Activated naive CD8-positive, alpha-beta T cell treated with anti-CD3 and anti-CD28 coated beads, Interleukin-2, amount 10 ng/mL, durations not matched to agents 7 days and 5 days (primary cell): ENCODE results near the gene HHAT. TPM values are rescaled to one million over a fixed set of nuclear protein-coding genes. Genes with fewer than 3 reads are reported as not detected.

Source experiments
- ATAC-seq: fragments of 150-1000 bp; cut with Tn5 transposase; one replicate; pipeline ENCODE4 v1.10.0; 2021; ENCODE audit warnings: low read depth, moderate library complexity
- POLR2A ChIA-PET: fragments of 350-600 bp; sonication (Branson Sonifier 250); formaldehyde crosslinking; loops from one replicate; lab custom pipeline; 2021; ENCODE audit warnings: antibody characterized with exemption; lab: Charles Lee
- DNase-seq: peaks from one replicate; pipeline ENCODE4 v3.0.0; 2021
- H3K27ac Mint-ChIP-seq: one replicate; pipeline ENCODE4 v1.8.0; 2022; ENCODE audit warnings: mild to moderate bottlenecking, mixed read lengths
- H3K27me3 Mint-ChIP-seq: one replicate; pipeline ENCODE4 v1.8.0; 2022; ENCODE audit warnings: mild to moderate bottlenecking, moderate library complexity, mixed read lengths
- H3K36me3 Mint-ChIP-seq: one replicate; pipeline ENCODE4 v1.8.0; 2021; ENCODE audit warnings: mild to moderate bottlenecking, mixed read lengths
- H3K4me1 Mint-ChIP-seq: one replicate; pipeline ENCODE4 v1.8.0; 2021; ENCODE audit warnings: mixed read lengths
- H3K4me3 Mint-ChIP-seq: one replicate; pipeline ENCODE4 v1.8.0; 2022; ENCODE audit warnings: mild to moderate bottlenecking, moderate library complexity, mixed read lengths
- H3K9me3 Mint-ChIP-seq: one replicate; pipeline ENCODE4 v1.8.0; 2021; ENCODE audit warnings: mixed read lengths
- total RNA-seq, 2 experiments: library from RNA; stranded (reverse); gene quantifications; one replicate each; pipeline ENCODE4 v1.2.3, GENCODE V29; 2021

The HHAT gene
- total RNA-seq, 2 experiments from 2014 or later, result 3.3 to 3.8 TPM

GRCh38 chr1:210372931-210373627 is 44.4 kb downstream of the HHAT start:
- peaks cover 2% of the 10 kb centered on the region for H3K27me3 Mint-ChIP-seq
- H3K4me3 Mint-ChIP-seq, result no peak overlapping the region
- ATAC-seq (no peak), DNase-seq (no peak)
- no peak overlapping the region for H3K27ac Mint-ChIP-seq
- POLR2A ChIA-PET, result interaction anchor here (1.4 to 1.5 kb wide), 2 partner anchors 27 to 32 kb away, joined by 3 to 6 read pairs; no protein-coding TSS in a partner anchor
- no peaks in the 10 kb centered on the region for H3K36me3 Mint-ChIP-seq
- peaks cover 8% of the 10 kb centered on the region for H3K4me1 Mint-ChIP-seq
- H3K9me3 Mint-ChIP-seq, result no peaks in the 10 kb centered on the region

DNA sequence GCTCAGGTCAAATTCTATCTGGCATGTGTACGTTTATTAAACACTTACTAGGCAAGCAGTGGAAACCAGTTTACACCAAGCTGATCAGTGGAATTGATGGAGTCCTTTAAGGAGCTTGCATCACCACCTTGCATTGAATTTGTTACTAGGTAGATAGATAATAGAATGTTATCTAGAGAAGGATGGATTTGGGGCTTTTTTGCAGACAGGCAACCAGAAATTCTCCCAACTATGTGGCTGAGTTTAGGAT is 44.9 kb downstream of the HHAT start:
- ATAC-seq (peak; percentile 19), DNase-seq (no peak)
- POLR2A ChIA-PET, result interaction anchor here (1.2 to 1.5 kb wide), 3 partner anchors 27 to 73 kb away, joined by 3 to 6 read pairs (median 3); no protein-coding TSS in a partner anchor
- peak overlapping the region; percentile 62 for H3K27ac Mint-ChIP-seq
- H3K9me3 Mint-ChIP-seq, result no peaks in the 10 kb centered on the region
- peaks cover 2% of the 10 kb centered on the region for H3K27me3 Mint-ChIP-seq
- H3K36me3 Mint-ChIP-seq, result no peaks in the 10 kb centered on the region
- peaks cover 8% of the 10 kb centered on the region for H3K4me1 Mint-ChIP-seq
- no peak overlapping the region for H3K4me3 Mint-ChIP-seq

DNA sequence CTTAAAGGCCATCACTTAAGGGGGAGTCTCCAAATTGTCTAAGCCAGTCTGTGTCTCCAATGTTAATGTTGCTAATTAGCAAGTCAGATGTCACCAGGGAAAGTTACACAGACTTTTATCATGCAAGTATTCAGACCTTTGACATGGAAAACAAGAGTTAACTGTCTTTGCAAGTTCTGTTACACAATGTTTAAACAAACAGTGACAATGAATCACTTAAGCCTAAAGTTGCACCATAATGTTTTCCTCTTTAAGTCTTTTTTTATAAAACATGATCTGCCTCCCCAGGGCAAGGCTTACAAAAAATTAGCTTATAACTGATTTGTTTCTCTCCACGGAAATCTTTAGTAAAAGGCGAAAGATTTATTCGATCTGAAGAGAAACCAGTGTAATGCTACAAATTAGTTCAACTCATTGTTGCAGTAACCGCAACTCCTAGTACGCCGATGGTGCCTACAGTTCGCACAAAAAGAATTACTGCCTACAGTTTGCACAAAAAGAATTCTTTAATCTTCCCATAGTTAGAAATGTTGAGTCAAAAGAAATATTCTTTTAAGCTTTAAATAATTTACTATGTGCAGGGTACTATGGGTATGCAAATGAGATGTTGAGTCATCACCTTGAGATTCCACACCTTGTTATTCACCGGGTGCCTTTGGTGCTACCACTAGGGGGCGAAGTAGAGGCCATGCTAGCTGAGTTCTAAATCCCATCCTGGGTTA is 45.3 kb downstream of the HHAT start:
- H3K27ac Mint-ChIP-seq, result peak overlapping the region; percentile 62
- no peak overlapping the region for H3K4me3 Mint-ChIP-seq
- H3K27me3 Mint-ChIP-seq, result peaks cover 2% of the 10 kb centered on the region
- ATAC-seq, result peak; percentile 77
- H3K4me1 Mint-ChIP-seq, result peaks cover 8% of the 10 kb centered on the region
- H3K36me3 Mint-ChIP-seq, result no peaks in the 10 kb centered on the region
- POLR2A ChIA-PET, result interaction anchor here (0.7 to 1.5 kb wide), 4 partner anchors 16 to 72 kb away, joined by 3 to 6 read pairs (median 4); no protein-coding TSS in a partner anchor
- H3K9me3 Mint-ChIP-seq, result no peaks in the 10 kb centered on the region
- peak; percentile 45 for DNase-seq

DNA sequence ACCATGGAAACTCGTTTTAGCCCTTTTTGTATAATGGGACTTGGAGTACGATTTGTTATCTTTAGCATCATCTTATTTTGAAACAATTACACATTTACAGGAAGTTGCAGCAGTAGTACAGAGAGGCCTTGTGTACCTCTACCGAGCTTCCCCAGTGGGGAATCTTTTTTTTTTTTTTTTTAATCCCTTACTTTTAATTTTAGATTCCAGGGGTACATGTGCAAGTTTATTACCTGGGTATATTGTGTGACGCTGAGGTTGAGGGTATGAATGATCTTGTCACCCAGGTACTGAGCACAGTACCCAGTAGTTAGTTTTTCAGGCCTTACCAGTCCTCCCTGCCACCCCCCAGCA is 45.9 kb downstream of the HHAT start:
- Mint-ChIP-seq H3K36me3 (no peaks in the 10 kb centered on the region), H3K4me3 (no peak overlapping the region), H3K9me3 (no peaks in the 10 kb centered on the region), H3K27me3 (peaks cover 2% of the 10 kb centered on the region), H3K4me1 (peaks cover 8% of the 10 kb centered on the region), H3K27ac (no peak overlapping the region)
- DNase-seq, result no peak
- ATAC-seq, result no peak
- POLR2A ChIA-PET, result interaction anchor here (0.7 to 1.5 kb wide), 4 partner anchors 15 to 72 kb away, joined by 3 to 6 read pairs (median 4); no protein-coding TSS in a partner anchor

- ATAC-seq (no peak), DNase-seq (no peak)
- Mint-ChIP-seq H3K4me3 (no peak overlapping the region), H3K27me3 (no peaks in the 10 kb centered on the region), H3K4me1 (peaks cover 8% of the 10 kb centered on the region), H3K36me3 (no peaks in the 10 kb centered on the region), H3K9me3 (no peaks in the 10 kb centered on the region), H3K27ac (no peak overlapping the region)
- POLR2A ChIA-PET, result no interaction called here
Observed at GRCh38 chr1:210376836-210377372, 48.2 kb downstream of the HHAT start.

GRCh38 chr1:210377731-210378333 is 49.1 kb downstream of the HHAT start:
- POLR2A ChIA-PET, result no interaction called here
- peaks cover 7% of the 10 kb centered on the region for H3K4me1 Mint-ChIP-seq
- ATAC-seq (no peak), DNase-seq (no peak)
- no peaks in the 10 kb centered on the region for H3K27me3 Mint-ChIP-seq
- no peaks in the 10 kb centered on the region for H3K36me3 Mint-ChIP-seq
- H3K27ac Mint-ChIP-seq, result no peak overlapping the region
- no peaks in the 10 kb centered on the region for H3K9me3 Mint-ChIP-seq
- H3K4me3 Mint-ChIP-seq, result no peak overlapping the region

GRCh38 chr1:210378736-210379135 is 50.0 kb downstream of the HHAT start:
- Mint-ChIP-seq H3K27ac (no peak overlapping the region), H3K4me1 (peaks cover 7% of the 10 kb centered on the region), H3K27me3 (no peaks in the 10 kb centered on the region), H3K4me3 (no peak overlapping the region), H3K9me3 (no peaks in the 10 kb centered on the region), H3K36me3 (no peaks in the 10 kb centered on the region)
- DNase-seq (no peak), ATAC-seq (no peak)
- POLR2A ChIA-PET, result no interaction called here

- POLR2A ChIA-PET, result no interaction called here
- no peaks in the 10 kb centered on the region for H3K4me1 Mint-ChIP-seq
Observed at GRCh38 chr1:210381934-210382333, 53.2 kb downstream of the HHAT start.

GRCh38 chr1:210384625-210385024 is 55.9 kb downstream of the HHAT start:
- no peaks in the 10 kb centered on the region for H3K9me3 Mint-ChIP-seq
- DNase-seq (no peak), ATAC-seq (no peak)
- H3K27me3 Mint-ChIP-seq, result no peaks in the 10 kb centered on the region
- H3K4me1 Mint-ChIP-seq, result peaks cover 2% of the 10 kb centered on the region
- POLR2A ChIA-PET, result no interaction called here
- no peak overlapping the region for H3K27ac Mint-ChIP-seq
- H3K4me3 Mint-ChIP-seq, result no peak overlapping the region
- H3K36me3 Mint-ChIP-seq, result no peaks in the 10 kb centered on the region

More at GRCh38 chr1:210381934-210382333, 53.2 kb downstream of the HHAT start:
- Mint-ChIP-seq H3K4me3 (no peak overlapping the region), H3K27me3 (no peaks in the 10 kb centered on the region), H3K36me3 (no peaks in the 10 kb centered on the region), H3K9me3 (no peaks in the 10 kb centered on the region), H3K27ac (no peak overlapping the region)
- ATAC-seq, result no peak
- no peak for DNase-seq

GRCh38 chr1:210385228-210385627 is 56.5 kb downstream of the HHAT start:
- Mint-ChIP-seq H3K9me3 (no peaks in the 10 kb centered on the region), H3K27ac (no peak overlapping the region), H3K27me3 (no peaks in the 10 kb centered on the region), H3K4me3 (no peak overlapping the region), H3K36me3 (no peaks in the 10 kb centered on the region), H3K4me1 (peaks cover 2% of the 10 kb centered on the region)
- POLR2A ChIA-PET, result no interaction called here
- DNase-seq, result no peak
- ATAC-seq, result no peak

DNA sequence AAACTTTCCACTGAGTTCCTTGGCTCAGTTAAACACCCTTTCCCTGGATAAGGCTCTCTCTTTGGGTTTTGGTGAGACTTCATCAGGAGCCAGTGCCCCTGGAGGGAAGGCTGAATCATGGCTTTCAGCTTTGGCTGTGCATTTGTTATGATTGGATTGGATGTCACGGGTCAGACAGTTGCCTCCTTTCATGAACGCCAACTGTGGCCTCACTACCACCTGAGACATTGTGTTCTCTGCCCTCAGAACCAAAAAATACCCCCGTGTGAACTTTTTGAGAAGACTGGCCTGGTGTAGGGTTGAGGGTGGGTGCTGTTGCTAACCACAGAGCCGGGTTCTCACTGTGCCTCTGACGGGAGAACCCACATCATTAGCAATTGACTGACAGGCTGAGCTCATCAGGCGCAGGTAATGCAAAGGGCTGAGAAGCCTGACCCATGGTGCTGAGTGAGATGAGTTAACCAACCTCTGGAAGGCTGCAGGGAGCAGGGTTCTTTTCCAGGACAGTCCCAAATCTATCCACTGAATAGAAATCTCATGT is 65.6 kb downstream of the HHAT start:
- POLR2A ChIA-PET, result no interaction called here
- ATAC-seq (peak; percentile 53), DNase-seq (no peak)
- peaks cover 12% of the 10 kb centered on the region for H3K4me1 Mint-ChIP-seq
- peaks cover 4% of the 10 kb centered on the region for H3K27me3 Mint-ChIP-seq
- H3K9me3 Mint-ChIP-seq, result peaks cover 2% of the 10 kb centered on the region
- no peaks in the 10 kb centered on the region for H3K36me3 Mint-ChIP-seq
- H3K27ac Mint-ChIP-seq, result no peak overlapping the region
- no peak overlapping the region for H3K4me3 Mint-ChIP-seq

DNA sequence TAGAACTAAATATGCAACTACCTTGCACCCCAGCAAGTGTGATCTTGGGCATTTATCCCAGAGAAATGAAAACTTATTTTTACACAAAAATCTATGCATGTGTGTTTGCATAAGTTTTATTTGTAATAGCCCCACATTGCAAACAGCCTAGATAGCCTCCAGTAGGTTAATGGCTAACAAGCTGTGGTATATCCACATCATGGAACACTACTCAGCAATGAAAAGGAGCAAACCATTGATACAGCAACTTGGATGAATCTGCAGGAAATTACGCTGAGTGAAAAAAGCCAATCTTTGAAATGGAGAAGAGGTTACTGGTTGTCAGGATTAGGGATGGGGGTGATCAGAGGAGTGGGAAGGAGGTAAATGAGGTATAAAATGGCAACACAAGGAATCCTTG is 67.8 kb downstream of the HHAT start:
- Mint-ChIP-seq H3K27me3 (peaks cover 4% of the 10 kb centered on the region), H3K4me3 (no peak overlapping the region), H3K9me3 (peaks cover 2% of the 10 kb centered on the region), H3K36me3 (no peaks in the 10 kb centered on the region), H3K4me1 (peaks cover 25% of the 10 kb centered on the region), H3K27ac (no peak overlapping the region)
- ATAC-seq, result no peak
- POLR2A ChIA-PET, result no interaction called here
- DNase-seq, result no peak

- POLR2A ChIA-PET, result no interaction called here
- DNase-seq (no peak), ATAC-seq (no peak)
- H3K27ac Mint-ChIP-seq, result no peak overlapping the region
- H3K4me1 Mint-ChIP-seq, result peaks cover 25% of the 10 kb centered on the region
- no peaks in the 10 kb centered on the region for H3K36me3 Mint-ChIP-seq
- no peak overlapping the region for H3K4me3 Mint-ChIP-seq
- peaks cover 4% of the 10 kb centered on the region for H3K27me3 Mint-ChIP-seq
- H3K9me3 Mint-ChIP-seq, result peaks cover 2% of the 10 kb centered on the region
Observed at GRCh38 chr1:210397252-210397651, 68.5 kb downstream of the HHAT start.
